ENCODE data around the gene URB1.
"Not testable (repeated sequence)": the region's sequence is repeated elsewhere in the genome, so short reads cannot be mapped to it uniquely, and the experiment has no call there.

Gene URB1

DNA sequence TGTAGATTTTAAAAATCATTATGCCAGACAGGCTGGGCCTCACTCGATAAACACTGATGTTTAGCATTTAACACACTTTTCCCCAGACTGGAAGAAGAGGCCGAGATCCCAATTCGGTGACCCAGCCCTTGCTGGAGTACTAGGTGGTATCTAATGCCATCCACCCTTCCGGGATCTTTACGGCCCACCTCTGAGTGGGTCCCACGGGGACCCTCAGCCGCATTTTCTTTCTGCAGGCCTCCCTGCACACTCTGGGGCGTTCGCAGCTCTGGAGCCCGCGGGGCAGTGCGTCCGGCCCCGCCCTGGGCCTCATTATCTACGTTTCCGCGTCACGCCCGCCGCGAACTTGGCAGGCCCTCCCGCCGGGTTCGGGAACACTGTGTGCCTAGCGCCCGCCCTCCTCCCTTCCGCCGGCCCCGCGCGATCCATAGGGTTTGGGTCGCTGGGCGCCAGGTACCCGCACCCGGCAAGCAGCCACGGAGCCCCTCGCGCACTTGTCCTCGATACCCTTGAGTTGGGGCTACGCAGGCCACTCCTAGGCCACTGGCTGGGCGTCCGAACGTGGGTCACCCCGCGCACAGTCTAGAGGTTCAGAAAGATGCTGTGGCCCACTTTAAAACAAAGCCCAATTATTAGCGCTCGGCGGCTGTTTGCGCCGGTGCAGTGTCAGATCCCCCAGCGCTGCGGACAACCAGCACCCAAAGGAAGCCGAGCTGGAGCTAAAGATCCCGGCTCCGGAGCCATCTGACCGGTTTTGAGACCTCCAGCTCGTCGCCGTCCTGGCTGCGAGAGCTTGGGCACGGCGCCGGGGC, 18.7 kb upstream of the URB1 start:
- DNase-seq: peak; percentile 72

DNA sequence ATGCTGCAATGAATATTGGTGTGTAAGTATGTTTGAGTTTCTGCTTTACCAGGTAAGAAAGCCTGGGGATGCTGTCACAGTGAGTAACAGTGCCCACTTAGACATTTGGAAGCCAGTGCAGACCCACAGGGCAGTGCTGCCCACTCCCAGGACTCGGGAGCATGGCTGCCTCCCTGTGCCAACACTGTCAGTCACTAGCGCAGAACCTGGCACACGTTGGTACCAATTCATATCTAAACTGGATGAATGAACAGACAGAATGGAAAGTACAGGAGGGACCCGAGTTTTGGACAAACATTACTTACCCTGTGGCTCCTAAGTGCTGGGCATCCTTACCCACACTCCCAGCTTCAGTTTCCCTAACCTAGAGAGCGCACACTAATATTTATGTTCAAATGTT, 18.1 kb upstream of the URB1 start:
- DNase-seq: no peak

- no peak for DNase-seq
Observed at GRCh38 chr21:32410291-32410690, 17.5 kb upstream of the URB1 start.

GRCh38 chr21:32406405-32406804, 13.6 kb upstream of the URB1 start:
- DNase-seq: no peak

GRCh38 chr21:32403201-32403777, 10.5 kb upstream of the URB1 start:
- DNase-seq: peak; percentile 64

DNA sequence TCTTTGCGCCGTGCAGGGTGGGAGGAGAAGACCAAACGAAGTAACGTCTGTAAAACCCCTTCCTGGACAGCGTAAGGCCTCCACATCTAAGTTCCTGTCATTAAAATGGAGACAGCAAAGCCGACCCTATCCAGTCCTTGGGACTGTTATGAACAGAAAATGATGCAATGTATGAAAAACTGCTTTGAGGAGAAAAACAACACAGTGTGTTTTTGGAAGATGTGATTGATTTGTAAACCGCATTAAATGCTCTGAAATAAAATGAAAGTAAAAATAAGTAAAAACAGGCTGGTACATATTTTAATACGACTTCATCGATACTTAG, 827 bp upstream of the URB1 start:
- no peak for DNase-seq

DNA sequence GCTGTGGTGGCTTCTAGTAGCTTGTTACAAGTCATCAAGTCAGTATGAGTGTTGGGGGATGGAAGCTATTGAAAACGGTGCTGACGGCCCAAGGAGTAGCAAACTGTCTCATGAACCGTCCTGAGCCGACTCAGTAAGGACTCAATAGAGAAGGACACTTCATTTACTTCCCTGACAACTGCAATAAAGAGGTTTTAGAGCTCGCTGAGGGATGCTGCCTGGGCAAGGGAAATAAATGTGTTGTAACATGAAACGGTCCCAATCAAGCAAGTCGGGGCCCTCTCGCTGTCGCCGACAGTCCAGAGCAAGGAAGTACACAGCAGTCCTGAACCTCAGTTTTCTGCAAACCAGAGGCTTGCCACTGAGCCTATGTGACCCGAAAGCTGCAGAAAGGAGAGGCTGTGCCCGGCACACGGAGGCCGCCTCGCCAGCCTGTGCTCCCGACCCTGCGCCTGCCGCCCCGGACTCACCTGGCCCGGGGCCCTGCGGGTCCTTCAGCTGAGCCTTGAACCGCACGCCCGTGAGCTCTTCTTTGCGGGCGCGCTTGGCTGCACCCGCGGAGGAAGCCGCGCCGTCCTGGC, 423 bp downstream of the URB1 start:
- no peak for DNase-seq

DNA sequence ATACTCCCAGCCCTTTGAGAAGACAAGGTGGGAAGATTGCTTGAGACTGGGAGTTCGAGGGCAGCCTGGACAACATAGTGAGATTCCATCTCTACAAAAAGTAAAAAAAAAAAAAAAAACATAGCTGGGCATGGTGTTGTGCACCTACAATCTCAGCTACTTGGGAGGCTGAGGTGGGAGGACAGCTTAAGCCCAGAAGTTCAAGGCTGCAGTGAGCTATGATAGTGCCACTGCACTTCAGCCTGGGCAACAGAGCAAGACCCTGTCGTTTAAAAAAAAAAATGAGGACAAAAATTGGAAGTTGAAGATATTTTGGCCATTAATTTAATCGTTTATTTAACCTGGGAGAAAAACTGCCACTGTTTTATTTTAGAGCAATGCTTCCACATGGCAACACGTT, 1.1 kb downstream of the URB1 start:
- no peak for DNase-seq

- not testable (repeated sequence) for DNase-seq
Observed at GRCh38 chr21:32390537-32391224, 2.1 kb downstream of the URB1 start.

GRCh38 chr21:32389337-32390015, 3.3 kb downstream of the URB1 start:
- no peak for DNase-seq

DNA sequence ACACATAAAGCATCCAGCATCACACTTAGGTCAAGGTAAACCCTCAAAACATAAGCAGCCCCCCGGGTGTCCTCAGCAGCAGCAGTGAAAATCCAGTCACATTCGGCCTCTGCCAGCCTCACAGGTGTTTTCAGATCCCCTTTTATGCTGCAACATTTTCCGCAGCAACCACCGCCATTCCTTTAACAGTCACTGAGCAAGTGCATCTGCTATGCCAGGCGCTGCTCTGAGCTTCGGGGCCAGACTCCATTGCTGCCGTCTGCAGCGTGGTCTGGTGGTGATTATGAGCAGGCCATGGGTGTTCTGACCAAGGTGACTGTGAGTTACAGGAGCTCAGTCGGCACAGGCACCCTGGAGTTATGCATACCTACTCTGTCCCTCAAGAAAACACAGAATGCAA, 4.5 kb downstream of the URB1 start:
- no peak for DNase-seq

DNA sequence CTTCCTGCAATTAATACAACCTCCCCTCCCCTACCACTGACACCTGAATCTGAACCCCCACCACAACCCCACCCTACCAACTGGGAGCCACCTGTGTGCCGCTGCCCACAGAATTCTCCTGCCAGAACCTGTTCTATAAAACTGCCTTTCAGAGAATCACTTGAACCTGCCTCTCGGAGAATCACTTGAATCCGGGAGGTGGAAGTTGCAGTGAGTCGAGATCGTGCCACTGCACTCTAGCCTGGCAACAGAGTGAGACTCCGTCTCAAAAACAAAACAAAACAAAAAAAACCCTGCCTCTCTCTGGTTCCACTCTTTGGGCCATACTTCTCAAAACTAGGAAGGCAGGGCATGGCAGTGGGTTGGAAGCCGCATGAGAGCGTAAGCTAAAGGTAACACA, 5.7 kb downstream of the URB1 start:
- DNase-seq: no peak

- no peak for DNase-seq
Observed at GRCh38 chr21:32386195-32386870, 6.5 kb downstream of the URB1 start.

- no peak for DNase-seq
Observed at GRCh38 chr21:32383812-32384211, 9.0 kb downstream of the URB1 start.

DNA sequence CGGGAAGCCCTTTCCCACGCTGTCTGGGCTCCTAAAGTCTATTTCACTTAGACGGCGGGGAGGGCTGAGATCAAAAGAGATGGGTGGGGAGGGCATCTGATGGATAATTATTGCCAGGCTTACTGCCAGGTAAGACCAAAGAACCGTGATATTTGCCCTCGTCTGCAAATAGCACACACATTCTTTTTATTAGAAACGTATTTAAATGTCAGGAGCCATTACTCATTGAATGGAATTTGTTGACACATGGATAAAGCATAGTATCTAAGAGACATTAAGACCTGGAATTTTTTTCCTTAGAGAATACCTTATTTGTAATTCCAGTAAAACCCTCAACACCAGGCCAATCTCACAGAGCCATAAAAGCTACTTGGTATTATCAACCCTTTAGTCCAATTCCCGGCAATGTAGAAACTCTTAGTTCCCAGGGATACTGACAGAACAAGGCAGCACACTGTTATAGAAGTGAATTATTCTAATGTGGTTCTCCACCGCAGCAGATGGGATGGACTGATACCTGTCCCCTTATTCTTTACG, 10.6 kb downstream of the URB1 start:
- DNase-seq: no peak

- no peak for DNase-seq
Observed at GRCh38 chr21:32381571-32381970, 11.2 kb downstream of the URB1 start.

DNA sequence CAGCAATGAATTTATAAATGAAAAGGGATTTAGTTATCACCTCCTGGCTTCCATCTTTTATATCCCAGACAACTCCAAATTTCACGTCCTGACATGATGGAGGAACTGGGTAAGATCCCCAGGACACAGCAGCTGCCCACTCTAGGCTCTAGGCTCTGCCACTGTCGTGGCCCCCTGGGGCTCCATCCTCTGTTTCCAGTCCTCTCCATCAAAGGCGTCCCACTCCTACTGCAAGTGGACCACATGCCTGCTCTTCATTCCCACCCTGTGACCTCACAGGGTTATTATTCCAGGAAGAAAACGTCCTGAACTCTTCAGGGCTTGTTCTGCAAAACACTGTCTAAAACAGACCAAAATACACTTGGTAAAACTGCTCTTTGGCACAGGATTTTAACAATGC, 11.9 kb downstream of the URB1 start:
- no peak for DNase-seq

GRCh38 chr21:32378956-32379355, 13.9 kb downstream of the URB1 start:
- DNase-seq: peak; percentile 56

- DNase-seq: no peak
Observed at GRCh38 chr21:32377991-32378390, 14.8 kb downstream of the URB1 start.

DNA sequence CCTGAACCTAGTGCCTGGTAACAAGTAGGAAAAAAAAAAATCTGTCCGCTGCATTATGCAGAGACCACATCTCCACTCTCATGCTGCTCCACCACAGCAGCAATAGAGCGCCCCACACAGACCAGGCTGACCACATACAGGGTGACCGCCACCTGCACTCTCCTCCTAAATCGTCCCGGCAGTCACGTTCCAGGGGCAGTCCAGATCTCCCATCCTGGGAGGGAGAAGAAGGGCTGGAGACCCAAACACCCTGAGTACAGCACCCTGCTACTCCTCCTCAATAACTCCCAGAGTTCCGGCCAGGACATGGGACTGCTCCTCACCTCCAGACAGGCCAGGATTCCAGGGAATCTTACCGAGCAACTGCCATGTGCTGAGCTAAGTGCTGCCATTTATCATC, 15.3 kb downstream of the URB1 start:
- no peak for DNase-seq

- no peak for DNase-seq
Observed at GRCh38 chr21:32372755-32373154, 20.1 kb downstream of the URB1 start.

DNA sequence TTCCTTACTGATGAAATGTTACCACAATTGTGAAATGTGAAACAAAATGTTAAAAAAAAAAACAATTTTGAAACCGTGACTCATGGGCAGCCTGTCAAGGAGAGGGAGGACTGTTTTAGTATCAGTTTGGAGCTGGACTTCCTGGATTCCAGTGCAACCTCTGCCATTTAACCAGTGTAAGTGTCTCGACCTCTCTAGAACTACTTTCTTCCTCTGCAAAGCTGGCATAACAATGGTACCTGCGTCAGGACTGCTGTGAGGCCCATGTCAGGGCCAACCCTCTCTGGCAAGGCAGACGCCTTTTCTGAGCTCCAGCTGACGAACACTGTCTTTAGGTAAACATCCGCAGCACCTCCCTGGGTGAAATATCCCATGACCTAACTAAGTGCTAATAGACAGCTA, 20.9 kb downstream of the URB1 start:
- no peak for DNase-seq

Measured in femur (tissue), 1 donor.